Gastroesophageal sphincter (tissue), 3 donors: Measurements from ENCODE around the gene IL1RAP.

ENCODE experiments used
- EP300 ChIP-seq: sonication (generic); formaldehyde crosslinking; IDR thresholded peaks from one replicate; pipeline ENCODE4 v1.6.1; 2017; ENCODE audit warnings: antibody characterized with exemption, mild to moderate bottlenecking
- POLR2A ChIP-seq, 2 donors: fragments of 450-650 bp; IDR thresholded peaks; one replicate each; pipeline ENCODE4 v1.6.1; 2017; ENCODE audit warnings: antibody characterized with exemption in 2 of 2, mild to moderate bottlenecking in 2 of 2, moderate library complexity in 1 of 2
- TF ChIP-seq, protein P1 (sequence below), 4 experiments: fragments of 200-600 bp in 2 of 4; fragments of 450-650 bp in 2 of 4; sonication (generic) in 1 of 4; IDR thresholded peaks; one replicate each; pipeline ENCODE4 v1.5.1; 2017 to 2019; ENCODE audit warnings: antibody characterized with exemption in 4 of 4, mild to moderate bottlenecking in 2 of 4, moderate library complexity in 2 of 4

DNA sequence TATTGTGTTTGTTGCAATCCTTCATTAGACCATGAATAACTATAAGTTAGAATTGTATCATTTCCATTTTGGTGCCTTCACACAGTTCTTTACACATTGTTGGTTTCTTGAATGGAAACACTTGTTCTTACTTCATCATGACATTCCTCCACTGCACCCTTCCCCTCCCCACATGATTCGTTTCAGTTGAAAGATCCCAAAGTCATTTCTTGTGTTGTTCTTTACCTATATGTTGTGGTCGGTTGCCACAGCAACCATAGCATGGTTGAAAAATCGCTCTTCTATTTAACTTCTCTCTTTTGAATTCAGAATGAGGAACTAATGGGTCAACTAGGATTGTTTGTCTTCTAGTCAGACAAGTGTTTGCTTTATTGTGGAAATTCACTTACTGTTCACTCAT, 103.3 kb downstream of the IL1RAP start:
- TF ChIP-seq, protein P1, sequence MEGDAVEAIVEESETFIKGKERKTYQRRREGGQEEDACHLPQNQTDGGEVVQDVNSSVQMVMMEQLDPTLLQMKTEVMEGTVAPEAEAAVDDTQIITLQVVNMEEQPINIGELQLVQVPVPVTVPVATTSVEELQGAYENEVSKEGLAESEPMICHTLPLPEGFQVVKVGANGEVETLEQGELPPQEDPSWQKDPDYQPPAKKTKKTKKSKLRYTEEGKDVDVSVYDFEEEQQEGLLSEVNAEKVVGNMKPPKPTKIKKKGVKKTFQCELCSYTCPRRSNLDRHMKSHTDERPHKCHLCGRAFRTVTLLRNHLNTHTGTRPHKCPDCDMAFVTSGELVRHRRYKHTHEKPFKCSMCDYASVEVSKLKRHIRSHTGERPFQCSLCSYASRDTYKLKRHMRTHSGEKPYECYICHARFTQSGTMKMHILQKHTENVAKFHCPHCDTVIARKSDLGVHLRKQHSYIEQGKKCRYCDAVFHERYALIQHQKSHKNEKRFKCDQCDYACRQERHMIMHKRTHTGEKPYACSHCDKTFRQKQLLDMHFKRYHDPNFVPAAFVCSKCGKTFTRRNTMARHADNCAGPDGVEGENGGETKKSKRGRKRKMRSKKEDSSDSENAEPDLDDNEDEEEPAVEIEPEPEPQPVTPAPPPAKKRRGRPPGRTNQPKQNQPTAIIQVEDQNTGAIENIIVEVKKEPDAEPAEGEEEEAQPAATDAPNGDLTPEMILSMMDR (IDR thresholded peaks at IDR 0.05) = no peak
- TF ChIP-seq POLR2A (IDR thresholded peaks at IDR 0.05) (no peak), EP300 (no peak)
